ENCODE measurements around the gene SLC30A3.

The SLC30A3 gene

DNA sequence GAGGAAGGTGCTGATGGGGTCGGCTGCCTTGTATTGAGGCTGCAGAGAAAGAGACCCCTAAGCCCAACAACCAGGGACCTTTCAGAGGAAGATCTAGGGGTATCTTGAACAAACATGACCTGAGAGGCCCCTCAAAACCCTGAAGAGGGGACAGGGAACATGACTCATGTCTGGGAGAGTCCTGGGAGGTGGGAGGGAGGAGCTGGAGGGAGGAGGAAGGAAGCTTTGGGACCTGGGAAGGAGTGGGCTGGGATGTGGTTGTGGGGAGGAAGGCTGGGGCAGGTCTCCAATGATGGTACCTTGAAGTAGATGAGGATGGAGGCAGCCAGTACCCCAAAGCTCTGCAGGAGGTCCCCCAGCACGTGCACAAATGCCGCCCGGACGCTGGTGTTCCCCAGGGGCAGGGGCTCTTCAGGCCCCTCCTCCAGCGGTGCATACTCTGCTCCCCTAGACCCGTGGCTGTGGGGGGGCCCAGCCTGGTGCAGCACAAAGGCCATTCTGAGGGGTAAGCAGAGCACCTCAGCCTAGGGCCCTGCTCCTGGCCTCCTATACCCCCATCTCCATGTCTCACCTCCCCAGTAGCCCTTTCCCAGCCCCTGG, 5.9 kb downstream of the SLC30A3 start:
- no peak for DNase-seq

DNA sequence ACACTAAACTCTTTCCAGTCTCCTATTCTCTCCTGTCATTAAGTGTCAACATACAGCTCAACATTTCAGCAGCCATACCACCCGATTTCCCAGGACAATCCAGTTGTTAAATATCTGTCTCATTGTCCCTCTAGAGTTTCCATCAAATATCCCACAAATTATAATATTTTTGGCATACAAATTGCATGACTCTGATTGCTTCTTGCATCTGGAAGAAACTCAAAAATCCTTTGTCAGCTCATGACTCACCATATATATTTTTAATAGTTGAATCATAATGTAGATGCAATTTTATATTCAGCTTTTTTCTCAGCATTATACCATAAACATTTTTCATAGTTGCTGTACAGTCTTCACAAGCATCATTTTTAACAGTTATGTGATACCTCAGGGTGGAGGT, 7.2 kb downstream of the SLC30A3 start:
- no peak for DNase-seq

DNA sequence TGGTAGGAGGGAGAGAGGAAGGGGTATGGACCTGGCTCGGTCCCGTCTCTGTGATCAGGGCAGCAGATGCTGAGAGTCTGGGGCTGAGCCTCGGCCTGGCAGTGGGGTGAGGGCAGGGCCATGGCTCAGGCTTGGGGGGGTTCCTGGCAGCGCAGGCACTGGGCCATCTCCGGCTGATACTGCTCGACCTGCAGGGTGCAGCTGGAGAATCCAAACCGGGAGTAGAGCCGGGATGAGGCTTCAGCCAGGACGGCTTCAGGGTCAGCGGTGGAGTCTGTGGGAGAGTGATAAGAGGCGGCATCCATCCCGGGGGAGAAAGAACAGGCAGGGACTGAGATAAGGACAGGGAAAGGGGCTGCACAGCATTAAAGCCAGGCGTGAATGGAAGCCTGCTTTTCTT, 7.7 kb downstream of the SLC30A3 start:
- DNase-seq, result peak; percentile 41

DNA sequence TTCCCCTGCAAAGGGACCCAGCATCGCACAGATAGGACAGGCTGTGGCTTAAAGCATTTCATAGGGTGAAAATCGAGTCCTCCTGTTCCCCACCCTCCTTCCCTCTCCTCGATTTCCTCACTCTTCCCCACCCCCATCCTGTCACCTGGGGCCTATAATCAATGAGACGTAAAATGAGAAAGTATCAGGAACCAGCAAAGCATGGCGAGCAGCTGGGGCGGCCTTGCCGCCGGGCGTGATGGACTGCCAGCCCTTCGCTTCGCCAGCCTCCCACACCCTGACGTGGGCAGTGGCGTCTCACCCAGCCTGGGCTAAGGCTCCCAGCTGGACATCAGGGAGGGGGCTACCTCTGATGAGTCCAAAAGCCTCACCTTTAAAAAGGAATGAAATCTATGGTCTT, 11.1 kb downstream of the SLC30A3 start:
- DNase-seq, result no peak

DNA sequence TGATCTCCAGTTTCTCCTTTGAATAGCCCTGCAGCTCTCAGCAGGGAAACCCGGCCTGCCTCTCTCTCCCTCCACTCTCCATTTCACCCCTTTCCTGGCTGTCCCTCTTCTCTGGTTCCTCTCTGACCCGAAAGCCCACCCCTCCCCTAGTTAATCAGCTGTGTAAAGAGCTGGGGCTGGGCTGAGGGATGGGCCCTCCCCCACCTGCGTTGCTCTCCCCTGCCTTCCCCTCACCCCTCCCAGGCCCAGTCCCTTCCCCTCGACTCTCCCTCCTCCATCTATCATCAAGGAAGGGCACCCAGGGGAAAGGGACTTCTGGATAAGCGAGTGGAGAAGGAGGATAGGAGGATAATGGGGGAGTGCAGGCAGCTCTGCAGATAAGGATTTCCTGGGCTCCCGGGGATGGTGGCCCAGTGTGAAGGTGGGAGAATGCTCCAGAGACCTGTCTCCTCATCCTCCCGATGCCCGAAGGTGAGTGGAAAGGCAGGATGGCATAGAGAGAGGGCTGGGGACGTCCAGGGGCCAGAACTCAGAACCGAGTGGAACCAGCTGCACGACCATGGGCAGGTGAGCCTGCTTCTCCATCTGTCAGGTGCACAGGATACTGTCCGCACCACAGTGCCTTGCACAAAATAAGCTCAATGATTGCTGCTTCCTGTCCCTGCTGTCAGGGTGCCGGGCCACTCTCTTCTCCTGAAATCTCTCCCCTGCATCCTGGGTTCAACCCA, 12.0 kb downstream of the SLC30A3 start:
- no peak for DNase-seq

DNA sequence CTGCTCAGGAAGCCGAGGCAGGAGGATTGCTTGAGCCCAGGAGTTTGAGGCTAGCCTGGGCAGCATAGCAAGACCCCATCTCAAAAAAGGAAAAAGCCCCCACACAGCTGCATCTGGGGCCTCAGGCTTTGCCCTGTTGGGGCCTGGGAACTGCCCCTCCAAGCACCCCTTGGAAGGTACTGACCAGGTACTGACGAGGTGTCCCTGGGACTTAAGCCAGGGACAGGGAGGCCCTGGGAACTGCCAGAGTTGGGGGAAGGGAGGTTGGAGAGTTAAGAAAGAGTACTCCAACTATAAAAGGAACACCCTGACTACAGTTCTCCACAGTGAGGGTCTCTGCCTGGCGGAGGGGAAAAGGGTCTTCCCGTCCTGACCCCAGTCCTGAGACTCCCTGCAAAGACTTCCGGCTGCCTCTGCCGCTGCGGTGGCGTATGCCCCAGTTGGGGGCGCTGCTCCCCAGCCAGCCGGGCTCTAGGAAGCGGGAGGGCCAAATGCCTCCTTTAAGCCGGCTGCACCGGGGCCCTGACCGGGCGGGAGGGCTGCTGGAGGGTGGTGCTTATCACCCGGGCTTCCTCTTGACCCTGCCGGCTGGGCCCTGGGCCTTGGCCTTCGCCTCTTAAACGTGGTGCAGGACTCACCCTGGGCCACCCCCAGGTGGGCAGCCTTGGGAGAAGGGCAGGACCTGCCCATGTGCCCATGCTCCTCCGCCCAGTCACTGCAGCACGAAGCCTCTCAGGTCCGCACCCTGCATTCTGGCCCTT, 12.8 kb downstream of the SLC30A3 start:
- DNase-seq, result no peak

DNA sequence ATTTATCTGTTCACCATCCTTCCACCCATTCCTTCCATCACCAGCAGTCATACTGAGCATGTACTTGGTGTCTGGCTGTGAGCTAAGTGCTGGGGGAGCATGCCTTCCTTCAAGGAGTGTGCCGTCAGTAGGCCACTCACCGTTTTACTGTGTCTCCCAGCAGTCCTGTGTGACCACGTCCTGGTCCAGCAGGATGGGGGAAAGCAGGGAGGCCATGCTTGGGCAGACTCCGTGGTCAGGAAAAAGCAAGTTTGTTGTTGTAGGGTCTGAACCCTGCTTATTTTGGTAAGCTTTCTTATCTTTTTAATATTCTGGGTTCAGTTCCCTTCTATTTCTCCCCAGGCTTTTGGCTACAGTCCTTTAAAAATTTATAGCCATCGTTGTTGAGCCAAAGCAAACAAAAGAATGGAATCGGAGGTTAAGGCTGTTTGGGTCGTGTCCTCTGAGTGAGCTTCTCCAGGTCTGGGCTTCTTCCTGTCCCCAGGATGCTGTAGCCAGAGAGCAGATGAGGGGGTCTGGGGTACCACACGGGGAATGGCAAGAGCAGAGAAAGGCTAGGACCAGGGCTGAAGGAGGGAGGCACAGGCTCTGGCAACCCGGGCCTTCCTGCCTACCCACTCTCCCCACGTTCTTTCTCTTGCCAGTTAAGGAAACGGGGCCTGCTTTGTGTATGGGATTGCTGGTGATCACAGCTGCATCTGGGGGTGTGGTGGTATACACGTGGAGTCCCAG, 13.5 kb downstream of the SLC30A3 start:
- no peak for DNase-seq

DNA sequence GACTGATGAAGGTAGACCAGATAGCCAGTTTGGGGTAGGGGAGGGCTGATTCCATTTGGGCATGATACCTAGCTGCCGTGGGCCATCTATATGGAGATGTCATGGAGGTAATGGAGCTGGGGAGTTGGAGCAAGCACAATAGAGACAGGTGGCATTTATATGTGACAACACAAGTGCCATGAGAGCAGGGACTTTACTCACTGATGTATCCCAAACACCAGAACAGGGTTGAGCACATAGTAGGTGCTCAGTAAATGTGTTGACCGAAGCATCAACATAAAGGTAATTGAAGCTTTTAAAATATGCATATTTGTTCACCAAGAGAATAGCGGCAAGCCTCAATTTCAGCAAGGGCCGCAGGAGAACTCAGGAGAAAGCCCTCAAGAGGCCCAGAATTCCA, 15.0 kb downstream of the SLC30A3 start:
- no peak for DNase-seq

DNA sequence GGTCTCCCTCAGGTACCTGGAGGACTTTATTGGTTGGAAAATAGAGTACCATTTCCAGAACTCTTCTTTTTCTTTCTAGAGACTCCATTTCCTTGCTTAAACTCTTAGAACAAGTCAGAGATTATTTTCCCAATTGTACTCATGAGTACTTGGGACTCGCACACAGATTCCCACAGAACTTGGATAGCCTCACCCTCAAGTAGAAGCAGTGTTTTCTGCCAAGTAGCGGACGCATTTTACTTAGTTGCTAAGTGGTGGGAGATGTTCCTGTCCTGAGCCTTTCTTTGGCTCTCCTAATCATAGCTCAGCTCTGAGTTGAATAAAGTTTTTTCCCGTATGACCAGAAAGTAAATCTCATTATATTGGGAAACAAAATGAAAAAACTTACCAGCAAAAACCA, 17.2 kb downstream of the SLC30A3 start:
- no peak for DNase-seq

DNA sequence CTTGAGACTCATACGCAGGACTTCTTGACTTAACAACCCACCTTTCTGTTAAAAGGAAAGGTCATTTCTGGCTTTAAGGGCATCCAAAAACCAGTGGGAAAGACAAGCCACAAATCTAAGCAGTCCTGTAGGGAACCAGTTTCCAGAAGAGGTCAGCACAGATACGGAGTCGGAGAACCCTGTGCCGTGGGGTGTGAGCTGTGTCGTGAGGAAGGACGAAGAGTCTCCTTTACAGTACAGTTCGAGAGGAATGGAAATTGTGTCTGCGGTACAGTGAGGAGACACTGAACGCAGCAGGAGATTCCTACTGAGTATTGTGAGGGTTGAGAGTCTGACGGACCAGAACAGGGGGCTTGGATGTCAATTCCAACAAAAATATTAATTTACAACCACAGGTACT, 17.7 kb downstream of the SLC30A3 start:
- DNase-seq, result no peak

DNA sequence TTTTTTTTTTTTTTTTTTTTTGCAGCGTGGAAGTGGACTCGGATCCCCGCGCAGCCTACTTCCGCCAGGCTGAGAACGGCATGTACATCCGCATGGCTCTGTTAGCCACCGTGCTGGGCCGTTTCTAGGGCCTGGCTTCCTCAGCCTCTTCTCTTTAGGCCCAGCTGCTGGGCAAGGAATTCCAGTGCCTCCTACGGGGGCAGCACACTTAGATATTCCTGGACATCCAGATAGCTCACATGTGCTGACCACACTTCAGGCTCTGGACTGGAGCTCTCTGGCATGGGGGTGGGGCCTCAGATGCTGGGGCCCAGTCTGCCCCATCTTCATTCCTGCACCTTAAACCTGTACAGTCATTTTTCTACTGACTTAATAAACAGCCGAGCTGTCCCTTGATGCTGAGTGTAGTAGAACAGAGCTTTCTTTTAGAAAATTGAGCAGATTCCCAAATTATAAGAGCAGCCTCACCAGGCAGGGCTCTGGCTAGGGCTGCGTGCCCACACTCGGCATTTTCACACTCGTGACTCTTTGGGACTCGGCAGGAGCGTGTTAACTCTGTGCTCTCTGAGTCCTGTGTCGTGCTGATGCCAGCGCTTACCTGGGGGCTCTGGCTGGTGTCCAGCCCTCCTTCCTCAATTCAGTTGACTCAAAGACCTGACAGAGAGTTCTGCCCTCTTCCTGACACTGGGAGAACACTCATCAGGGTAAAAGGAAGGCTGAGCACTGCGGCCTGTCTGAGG, 19.3 kb downstream of the SLC30A3 start:
- DNase-seq, result no peak

DNA sequence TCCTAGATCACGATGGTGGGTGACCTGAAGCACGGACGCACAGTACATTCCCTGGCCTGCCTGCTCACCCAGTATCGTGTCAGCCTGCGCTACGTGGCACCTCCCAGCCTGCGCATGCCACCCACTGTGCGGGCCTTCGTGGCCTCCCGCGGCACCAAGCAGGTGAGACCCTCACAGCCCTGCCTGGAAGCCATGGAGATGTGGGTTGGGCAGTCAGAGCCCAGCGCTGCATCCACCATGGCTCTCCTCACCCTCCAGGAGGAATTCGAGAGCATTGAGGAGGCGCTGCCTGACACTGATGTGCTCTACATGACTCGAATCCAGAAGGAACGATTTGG, 20.3 kb downstream of the SLC30A3 start:
- DNase-seq, result no peak

DNA sequence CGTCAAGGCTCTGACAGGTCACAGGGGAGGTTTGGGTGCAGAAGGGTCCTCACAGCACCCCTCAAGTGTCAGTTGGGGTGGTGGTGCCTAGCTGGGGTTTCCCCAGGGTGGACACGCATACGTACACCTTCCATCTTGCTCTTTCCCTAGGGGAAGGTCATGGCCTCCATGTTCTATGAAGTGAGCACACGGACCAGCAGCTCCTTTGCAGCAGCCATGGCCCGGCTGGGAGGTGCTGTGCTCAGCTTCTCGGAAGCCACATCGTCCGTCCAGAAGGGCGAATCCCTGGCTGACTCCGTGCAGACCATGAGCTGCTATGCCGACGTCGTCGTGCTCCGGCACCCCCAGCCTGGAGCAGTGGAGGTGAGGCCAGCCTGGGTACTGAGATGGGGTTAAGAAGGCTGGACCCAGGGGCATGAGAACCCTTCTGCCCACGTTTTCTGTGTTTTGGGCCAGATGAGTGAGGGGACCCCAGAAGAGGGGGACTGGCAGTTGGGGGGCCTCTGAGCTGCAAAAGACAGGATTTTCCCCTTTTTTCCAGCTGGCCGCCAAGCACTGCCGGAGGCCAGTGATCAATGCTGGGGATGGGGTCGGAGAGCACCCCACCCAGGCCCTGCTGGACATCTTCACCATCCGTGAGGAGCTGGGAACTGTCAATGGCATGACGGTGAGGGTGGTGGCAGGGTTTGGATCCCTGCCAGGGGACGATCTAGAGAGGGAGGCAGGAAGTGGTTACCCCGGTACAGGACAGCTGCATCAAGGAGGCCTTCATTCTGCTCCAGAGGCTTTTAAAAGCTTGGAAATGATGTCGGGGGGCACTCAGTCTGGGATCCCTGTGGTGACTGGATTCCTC, 20.9 kb downstream of the SLC30A3 start:
- DNase-seq, result no peak

DNA sequence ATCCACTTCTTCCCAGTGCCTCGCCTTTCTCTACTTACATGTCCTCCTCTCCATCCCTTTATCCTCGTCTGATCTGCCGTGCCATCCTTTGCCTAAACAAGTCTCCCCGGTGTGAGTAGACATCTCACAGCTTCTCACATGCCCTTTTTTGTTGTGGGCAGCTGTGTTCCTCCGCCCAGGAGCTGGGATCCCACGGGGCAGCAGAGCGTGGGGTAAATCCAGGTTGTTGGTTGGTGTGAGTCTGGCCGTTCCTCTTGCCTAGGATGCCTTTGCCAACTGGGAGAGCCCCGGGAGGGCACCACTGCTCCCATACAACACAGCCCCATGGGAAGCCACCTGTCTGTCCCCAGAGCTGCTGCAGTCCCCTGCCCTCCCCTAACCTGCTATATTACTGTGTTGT, 22.4 kb downstream of the SLC30A3 start:
- DNase-seq, result no peak

DNA sequence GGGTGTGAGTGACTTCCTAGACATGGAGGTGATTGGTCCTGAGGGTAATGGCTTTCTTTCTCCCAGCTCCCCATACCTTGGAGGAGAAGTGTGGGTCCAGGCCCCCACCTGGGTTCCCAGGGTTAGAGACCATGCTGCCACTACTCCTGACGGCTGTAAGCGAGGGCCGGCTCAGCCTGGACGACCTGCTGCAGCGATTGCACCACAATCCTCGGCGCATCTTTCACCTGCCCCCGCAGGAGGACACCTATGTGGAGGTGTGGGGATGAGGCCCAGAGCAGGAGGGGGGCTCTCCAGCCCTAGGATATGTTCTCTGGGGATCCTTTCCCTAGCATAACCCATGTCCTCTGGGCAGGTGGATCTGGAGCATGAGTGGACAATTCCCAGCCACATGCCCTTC, 23.9 kb downstream of the SLC30A3 start:
- DNase-seq, result no peak

DNA sequence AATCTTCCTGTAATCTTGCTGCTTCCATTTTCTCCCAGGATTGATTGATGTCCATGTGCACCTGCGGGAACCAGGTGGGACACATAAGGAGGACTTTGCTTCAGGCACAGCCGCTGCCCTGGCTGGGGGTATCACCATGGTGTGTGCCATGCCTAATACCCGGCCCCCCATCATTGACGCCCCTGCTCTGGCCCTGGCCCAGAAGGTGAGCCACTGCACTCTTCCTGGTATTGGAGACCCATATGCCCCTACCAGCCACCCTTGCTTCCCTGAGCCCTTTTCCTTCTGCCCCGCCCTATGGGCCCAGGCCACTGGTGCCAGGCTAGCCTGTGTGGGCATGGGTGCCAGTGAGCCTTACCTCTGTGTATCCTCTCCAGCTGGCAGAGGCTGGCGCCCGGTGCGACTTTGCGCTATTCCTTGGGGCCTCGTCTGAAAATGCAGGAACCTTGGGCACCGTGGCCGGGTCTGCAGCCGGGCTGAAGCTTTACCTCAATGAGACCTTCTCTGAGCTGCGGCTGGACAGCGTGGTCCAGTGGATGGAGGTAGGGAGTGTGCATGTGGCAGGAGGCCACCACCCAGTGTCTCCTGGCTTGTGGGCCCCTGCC, 25.4 kb downstream of the SLC30A3 start:
- DNase-seq, result no peak

DNA sequence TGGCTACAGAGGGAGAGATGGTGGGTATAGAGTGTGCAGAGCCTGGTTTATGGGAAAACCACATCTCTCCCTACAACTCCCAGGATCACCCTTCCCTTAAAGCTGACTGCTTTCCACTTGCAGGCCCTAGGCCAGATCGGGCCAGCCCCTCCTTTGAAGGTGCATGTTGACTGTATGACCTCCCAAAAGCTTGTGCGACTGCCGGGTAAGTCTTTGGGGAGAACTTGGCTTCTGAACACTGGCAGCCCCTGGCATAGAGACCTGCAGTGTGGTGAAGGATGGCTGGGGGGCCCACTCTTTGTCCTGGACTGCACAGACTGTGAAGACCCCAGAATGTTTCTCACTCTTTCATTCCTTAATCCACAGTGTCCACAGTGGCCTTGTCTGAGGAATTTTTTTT, 26.2 kb downstream of the SLC30A3 start:
- DNase-seq, result no peak

DNA sequence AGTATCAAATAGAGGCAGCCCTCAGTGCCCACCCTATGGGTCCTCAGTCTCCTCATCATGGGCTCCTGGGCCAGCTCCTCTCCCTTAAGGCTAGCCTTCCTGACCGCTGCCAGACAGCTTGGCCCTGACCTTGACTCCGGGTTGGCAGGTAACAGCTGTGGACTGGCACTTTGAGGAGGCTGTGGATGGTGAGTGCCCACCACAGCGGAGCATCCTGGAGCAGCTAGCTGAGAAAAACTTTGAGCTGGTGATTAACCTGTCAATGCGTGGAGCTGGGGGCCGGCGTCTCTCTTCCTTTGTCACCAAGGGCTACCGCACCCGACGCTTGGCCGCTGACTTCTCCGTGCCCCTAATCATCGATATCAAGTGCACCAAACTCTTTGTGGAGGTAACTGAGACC, 26.7 kb downstream of the SLC30A3 start:
- DNase-seq, result no peak

DNA sequence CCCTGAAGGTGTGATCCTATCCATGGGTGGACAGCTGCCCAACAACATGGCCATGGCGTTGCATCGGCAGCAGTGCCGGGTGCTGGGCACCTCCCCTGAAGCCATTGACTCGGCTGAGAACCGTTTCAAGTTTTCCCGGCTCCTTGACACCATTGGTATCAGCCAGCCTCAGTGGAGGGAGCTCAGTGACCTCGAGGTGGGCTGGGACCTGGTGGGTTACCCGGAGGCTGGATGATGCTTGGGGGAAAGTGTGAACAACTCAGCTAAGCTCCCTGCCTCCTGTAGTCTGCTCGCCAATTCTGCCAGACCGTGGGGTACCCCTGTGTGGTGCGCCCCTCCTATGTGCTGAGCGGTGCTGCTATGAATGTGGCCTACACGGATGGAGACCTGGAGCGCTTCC, 29.5 kb downstream of the SLC30A3 start:
- no peak for DNase-seq

DNA sequence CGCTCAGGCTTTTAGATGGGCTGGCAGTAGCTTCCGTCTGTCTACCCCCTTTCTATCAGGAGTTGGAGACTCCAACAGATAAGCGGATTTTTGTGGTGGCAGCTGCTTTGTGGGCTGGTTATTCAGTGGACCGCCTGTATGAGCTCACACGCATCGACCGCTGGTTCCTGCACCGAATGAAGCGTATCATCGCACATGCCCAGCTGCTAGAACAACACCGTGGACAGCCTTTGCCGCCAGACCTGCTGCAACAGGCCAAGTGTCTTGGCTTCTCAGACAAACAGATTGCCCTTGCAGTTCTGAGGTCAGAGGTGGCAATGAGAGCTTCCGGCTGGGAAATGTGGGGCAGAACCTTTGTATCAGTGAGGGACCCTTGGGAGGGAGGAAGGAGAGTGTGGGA, 30.9 kb downstream of the SLC30A3 start:
- DNase-seq, result no peak

DNA sequence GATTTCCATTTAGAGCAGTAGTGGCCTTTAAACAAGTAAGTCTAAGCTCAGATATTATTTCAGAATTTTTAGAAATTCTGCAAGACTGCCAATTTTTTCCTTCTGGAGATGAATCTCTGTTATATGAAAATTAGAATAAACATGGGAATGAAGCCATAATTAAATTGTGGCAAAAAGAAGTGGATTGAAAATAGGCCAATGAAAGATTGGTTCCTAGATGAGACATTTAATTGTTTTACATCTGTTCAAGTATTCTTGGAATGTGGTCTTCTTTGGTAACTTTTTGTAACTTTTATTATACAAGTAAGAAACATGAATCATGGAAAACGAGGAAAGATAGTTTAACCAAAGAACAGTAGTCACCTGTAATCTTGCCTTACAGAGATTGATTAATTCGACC, 35.3 kb downstream of the SLC30A3 start:
- no peak for DNase-seq

DNA sequence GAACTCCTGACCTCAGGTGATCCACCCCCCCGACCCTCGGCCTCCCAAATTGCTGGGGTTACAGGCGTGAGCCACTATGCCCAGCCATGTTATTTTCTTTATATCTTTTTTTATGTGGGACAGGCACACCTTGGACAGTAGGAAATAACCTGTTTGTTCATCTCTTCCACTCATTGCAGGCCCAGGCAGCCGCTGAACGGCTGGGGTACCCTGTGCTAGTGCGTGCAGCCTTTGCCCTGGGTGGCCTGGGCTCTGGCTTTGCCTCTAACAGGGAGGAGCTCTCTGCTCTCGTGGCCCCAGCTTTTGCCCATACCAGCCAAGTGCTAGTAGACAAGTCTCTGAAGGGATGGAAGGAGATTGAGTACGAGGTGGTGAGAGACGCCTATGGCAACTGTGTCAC, 37.3 kb downstream of the SLC30A3 start:
- DNase-seq, result no peak
